Measurements from ENCODE around the gene HMOX2.

Gene HMOX2

DNA sequence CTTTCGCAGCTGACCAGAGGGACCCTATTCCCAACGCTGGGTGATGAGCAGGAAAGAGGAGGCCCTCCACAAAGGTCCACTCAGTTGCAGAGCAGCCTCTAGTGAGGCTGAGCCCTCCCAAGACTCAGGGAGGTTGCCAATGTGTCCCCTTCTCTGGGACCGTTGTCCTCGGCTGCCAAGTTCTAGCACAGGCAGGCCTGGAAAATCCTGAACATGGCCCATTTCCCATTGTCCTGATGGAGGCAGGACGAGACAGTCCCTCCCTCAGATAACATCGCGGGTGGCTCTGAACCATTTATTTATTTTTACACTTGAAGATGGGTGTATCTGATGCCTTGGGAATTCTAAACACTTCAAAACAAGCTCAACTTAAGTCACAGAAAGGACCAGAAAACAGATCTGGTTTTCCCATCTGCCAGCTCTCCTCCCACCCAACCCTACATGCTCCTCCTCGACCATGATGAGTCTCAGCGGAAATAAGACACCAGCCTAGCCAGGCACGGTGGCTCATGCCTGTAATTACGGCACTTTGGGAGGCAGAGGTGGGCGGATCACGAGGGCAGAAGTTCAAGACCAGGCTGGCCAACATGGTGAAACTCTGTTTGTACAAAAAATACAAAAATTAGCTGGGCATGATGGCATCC is 49.6 kb downstream of the HMOX2 start:
- peak; percentile 33 for DNase-seq

DNA sequence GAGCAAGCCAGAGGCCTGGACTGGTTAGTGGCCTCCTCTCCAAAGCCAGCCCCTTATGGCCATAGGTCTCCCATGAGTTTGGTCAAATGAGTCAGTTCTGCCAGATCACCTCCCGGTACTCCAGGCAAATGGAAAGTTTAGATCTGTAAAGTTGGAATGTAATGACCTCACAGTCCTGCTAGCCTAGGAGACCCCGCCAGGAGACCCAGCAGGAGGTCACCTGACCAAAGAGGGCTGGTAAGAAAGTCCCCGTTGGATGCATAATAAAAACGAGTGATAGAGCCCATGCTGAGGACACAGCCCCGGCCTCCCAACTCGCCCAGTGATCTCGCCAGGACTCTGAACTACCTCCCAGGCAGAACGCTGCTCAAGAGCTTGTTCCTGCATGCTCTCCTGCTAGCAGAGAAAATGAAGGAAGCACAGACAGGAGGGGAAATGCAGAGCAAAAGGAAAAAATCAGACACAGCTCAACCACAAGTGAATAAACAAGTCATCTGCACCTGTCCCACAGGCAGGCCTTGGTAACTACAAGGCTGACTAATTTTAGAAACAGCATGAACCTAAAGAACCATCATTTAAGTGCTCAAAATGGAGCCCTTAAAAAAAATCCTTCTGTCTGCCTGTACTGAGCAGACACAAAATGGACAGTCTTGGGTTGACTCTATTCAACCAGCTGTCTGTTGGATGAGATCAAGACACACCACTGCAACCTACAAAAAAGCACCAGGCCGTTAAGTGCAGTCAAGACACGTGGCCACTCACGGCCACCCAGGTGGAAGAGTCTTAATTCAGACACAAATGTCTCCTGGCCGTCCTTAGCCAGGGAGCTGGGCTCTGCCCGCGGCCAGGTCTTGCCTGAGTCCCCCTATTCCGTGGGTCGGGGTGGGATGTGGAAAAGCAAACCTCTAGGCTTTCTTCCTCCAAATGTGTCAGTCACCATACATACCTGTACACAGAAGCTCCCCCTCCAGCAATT is 53.2 kb downstream of the HMOX2 start:
- no peak for DNase-seq

DNA sequence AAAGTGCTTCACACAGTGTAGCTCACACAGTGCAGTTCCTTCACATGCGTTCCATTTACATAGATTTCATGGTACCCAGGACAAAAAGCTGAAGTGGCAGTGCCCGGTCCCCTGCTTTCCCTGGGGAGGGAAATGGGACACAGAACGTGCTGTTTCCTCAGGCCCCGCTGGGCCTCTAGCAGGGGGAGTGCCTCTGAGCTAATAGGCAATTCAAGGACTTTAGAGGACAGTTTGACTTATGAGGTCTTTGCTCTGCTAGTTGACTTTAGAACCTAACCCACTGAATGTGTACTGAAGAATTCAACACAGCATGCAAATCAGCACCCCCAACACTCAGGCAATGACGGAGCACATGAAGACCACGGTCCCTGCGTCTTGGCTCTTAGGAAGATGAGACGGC is 55.6 kb downstream of the HMOX2 start:
- DNase-seq: no peak

DNA sequence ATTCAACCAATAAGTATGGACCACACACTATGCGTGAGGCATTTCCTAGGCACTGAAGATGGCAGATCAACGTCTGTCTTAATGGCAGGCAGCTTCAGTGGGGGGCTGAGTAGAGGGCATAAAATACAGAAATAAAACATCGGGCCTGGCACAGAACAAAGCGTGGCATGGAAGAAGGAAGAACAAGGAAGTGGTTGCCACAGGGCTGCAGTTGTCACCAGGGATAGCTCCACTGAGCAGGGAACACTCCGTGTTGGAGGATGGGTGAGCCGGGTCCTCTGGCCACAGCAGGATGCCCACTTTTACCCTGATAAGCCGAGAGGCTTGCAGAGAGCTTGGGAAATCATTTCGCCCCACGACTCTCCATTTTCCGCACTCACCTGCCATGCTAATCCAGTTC is 56.0 kb downstream of the HMOX2 start:
- DNase-seq: no peak

GRCh38 chr16:4533490-4533889 is 57.3 kb downstream of the HMOX2 start:
- DNase-seq: no peak

DNA sequence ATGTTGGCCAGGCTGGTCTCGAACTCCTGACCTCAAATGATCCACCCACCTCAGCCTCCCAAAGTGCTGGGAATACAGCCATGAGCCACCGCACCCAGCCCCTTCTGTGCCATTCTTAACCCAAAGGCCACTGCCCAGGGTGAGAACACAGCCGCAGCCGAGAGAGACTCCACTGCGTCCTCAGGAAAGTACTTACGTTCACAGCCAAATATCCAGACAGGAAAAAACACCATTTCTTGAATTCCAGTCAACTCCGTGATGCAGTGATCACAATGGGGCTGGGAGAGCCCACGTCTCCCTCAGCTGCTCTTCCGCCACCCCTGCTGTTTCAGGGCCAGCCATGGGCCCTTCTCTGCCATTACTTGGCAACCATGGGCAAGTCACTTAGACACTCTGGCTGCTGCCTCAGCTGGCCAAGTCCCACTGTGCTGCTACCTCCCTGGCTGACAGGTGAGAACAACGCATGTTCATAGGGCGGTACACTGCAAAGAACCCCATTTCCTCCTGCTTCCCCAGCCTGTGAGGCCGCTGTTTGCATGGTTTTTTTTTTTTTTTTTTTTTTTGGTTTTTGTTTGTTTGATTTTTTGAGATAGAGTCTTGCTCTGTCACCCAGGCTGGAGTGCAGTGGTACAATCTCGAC is 58.1 kb downstream of the HMOX2 start:
- DNase-seq: no peak

DNA sequence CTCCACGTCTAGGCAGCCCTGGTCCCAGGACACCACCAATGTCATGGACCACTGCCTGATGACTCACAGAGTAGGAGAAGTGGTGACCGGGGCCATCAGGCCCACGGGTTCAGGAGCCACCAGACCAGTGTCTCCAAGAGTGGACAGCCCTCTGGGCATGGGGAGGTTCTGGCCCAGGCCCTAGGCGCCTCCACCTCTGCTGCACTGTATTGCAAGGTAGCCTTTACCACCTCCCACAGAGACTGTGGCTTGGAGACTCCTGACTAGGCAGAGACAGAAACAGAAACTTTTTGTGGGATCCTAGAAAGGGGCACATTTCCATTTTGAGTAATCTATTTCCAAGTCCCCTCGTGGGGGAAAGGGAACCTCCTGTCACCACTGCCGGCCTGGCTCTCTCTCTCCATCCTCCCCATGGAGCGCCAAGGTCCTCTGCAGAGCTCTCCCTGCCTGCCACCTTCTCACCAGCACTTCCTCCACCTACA is 59.5 kb downstream of the HMOX2 start:
- DNase-seq: no peak

GRCh38 chr16:4536391-4537106 is 60.4 kb downstream of the HMOX2 start:
- DNase-seq: peak; percentile 67

- peak; percentile 60 for DNase-seq
Measured at GRCh38 chr16:4537376-4538343, 61.5 kb downstream of the HMOX2 start.

- DNase-seq: peak; percentile 89
Measured at GRCh38 chr16:4538350-4539235, 62.4 kb downstream of the HMOX2 start, which contains the start of gene CDIP1. CDIP1 (minus strand) TSS chr16:4538773; CDS start chr16:4514130, 24,643 bp downstream.

- no peak for DNase-seq
Measured at GRCh38 chr16:4539716-4540284, 63.6 kb downstream of the HMOX2 start.

DNA sequence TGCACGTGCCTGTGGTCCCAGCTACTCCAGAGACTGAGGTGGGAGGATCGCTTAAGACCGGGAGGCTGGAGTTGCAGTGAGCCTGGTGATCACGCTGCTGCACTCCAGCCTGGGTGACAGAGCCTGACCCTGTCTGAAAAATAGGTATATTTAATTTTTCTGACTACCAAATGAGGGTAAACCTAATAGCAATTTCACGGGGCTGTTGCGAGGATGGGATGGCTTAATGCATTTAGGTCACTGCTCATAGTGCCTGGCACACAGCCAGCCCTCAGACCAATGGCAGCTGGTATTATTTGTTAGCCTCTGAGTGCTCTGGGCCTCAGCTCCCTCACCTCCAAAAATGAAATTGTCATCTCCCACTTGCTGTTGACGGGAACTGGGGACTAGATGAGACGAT is 68.3 kb downstream of the HMOX2 start:
- DNase-seq: no peak

DNA sequence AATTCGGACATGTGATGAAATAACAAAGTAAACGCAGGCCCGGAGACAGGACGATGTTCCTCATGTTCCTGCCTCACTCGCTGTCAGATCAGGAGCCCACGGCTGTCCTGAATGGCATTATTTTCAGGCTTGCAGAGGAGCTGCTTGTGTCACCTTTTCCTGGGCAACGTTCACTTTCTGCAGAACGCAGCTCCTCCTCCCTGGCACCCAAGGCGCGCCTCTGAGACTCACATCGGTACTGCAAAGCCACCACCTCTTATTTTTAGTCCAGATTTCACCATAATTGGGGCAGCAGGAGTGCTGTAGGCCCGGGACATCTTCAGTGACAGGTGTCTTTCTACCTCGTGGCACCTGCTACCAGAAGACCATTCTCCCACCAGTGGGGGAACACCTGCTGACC is 71.9 kb downstream of the HMOX2 start:
- no peak for DNase-seq

DNA sequence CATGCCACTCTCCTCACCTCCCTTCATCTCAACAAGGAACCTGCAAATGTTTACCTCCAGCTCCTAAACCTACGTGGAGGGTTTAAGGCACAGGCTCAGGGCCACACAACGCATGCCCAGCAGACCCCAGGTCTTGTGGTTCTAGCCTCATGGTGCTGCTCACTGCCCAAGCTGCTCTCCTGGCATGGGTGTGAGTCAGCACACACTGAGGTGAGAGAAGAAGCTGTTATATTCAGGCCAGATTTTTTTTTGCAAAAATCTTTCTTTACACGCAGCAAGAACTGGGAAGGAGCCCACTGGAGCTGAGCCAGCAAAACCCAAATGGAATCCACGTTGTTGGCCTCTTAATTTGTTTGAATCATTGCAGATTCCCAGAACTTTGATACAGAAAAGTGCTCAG is 74.4 kb downstream of the HMOX2 start:
- DNase-seq: no peak

DNA sequence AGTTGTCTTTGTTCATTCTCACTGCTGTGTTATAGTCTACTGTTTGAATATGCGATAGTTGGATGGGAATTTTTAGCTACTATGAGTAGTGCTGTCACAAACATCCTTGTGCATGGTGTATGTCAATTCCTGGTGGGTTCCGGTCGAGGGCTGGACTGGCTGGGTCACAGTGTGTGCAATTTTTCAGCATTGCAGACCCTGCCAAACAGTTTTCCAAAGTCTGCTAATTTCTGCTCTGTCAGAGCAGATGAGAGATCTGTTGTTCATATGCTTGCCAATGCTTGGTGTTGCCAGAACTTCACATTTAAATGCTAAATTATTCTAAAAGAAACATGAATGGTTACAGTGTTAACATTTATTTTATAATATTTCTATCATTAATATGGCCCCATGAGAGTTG is 76.3 kb downstream of the HMOX2 start:
- DNase-seq: no peak

GRCh38 chr16:4556112-4556511 is 79.9 kb downstream of the HMOX2 start, which contains the start of gene C16orf96:
C16orf96 (plus strand) TSS chr16:4556340; CDS start chr16:4556490, 150 bp downstream.
- DNase-seq: no peak

DNA sequence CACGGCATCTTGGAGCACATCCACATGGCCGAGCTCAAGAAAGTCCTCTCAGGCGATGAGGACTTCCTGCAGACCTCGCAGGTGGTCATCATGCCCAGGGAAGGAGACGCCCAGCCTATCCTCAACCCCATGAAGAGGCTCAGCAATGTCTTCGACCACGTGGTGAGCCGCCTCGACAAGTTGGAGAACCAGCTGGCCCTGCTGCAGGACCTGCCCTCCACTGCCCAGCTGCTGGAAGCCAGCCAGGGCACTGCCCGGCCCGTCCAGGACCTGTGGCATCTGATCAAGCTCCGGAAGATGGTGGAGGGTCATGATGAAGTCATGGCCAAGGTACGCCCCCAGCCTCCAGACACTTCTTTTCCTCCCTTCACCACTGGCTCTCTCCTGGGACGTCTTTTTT is 80.4 kb downstream of the HMOX2 start:
- no peak for DNase-seq

DNA sequence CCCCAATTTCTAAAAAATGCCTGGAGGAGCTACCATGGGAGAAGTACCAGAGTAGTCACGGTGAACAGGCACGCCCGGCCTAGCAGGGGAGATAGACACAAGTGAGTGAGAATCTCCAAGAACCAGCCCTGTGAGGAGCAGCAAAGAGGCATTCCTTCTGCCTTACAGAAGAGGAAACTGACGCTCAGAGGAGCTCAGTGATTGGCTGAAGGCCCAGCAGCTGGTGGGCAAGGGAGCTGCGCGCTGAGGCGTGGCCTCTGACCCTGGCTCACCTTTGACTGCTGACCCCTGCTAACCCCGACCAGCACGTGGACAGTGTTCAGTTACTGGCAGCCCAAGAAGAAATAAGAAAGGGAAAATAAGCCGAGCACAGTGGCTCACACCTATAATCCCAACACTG is 81.8 kb downstream of the HMOX2 start:
- DNase-seq: no peak
